T-helper 2 cell (primary cell): ENCODE results near the gene LRRC10B.

Source experiments
- DNase-seq, 5 experiments: peaks; one replicate each; pipeline versions ENCODE4 v3.0.0 to v3.0.0-alpha.2; 2012 to 2022

Gene LRRC10B

DNA sequence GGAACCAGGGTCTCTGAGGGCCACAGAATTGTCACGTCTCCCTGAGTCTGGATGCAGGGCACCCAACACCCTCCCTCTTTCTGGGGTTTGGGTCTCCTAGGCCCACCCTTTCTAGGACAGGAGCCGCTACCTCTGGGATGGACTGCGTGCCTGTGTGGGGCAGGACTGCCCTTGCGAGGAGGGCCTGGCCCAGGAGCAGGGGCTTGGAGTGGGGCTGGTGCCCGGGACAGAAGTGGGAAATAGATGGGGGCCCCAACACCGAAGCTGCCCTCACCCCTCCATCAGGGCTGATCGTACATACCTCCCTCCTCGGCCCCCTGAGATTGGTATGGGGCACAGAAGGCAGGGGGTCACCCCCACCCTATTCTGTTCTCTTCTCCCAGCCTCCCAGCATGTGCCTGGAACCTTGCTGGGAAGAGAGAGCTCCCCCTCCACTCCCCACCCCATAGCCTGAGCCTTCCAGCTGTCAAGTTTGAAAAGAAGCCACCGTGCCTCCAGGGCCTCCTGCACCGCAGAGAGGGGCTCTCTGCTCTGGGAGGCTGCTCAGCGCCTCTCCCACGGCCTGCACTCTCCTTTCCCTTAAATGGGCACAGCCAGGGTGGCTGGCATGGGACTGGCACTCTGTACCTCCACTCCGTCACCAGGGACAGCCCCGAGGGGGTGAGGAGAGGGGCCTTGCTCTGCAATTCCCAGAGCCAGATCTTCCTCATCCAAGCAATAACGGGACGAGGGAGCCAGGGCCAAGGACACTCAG lies 1.8 kb downstream of the LRRC10B start:
- no peak for DNase-seq

DNA sequence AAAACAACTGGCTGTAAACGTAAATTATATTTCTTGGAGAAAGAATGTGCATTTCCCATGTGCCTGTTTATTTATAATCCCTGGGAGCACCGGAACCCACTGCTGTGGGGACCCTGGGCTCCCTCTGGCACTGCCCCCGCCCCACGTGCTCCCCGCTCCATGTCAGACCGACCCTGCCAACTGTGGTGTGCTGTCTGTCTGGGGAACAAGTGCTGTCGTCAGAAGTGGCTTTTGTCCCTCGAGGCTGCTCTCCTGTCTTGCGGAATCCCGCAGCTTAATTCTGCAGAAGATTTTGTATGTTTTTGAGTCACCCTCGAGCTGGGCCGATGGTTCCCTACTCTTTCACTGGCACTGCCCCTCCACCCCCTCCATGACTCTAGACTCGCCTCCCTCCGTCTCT lies 2.4 kb downstream of the LRRC10B start:
- DNase-seq, result no peak

DNA sequence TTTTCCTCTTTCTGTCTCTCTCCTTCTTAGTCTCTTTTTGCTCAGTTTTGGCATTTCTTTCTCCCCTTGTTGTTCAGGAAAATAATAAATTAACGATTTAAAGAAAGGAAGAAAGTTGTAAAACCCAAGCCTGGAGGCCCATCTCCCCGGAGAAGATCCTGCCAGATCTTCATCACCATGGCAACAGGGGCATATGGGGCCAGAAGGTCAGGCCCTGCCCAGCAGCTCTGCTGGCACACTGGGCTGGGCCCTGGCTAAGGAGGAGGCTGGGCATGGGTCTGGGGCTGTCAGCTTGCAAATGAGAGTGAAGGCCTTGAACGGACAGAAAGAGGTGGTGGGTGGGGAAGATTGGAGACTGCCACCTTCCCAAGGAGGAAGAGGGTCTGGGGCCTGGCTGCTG lies 2.8 kb downstream of the LRRC10B start:
- no peak for DNase-seq

DNA sequence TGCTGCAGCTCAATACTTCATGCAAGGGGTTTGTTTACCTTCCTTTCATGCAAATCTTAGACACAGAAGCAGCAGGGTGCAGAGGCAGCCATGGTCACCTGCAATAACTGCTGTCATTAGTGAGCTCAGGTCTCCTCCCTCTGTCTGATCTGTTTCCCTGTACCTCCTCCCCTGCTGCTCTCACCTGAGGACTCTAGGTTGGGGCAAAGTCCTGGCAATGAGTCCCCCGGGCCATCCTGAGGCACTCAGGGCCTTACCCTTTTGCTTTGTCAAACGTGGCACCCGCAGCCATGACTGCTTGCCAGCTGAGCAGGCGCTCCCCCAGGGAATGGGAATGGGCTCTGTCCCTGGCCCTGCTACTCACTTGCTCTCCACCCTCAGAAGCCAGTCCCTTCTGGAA lies 3.9 kb downstream of the LRRC10B start:
- DNase-seq, result no peak

DNA sequence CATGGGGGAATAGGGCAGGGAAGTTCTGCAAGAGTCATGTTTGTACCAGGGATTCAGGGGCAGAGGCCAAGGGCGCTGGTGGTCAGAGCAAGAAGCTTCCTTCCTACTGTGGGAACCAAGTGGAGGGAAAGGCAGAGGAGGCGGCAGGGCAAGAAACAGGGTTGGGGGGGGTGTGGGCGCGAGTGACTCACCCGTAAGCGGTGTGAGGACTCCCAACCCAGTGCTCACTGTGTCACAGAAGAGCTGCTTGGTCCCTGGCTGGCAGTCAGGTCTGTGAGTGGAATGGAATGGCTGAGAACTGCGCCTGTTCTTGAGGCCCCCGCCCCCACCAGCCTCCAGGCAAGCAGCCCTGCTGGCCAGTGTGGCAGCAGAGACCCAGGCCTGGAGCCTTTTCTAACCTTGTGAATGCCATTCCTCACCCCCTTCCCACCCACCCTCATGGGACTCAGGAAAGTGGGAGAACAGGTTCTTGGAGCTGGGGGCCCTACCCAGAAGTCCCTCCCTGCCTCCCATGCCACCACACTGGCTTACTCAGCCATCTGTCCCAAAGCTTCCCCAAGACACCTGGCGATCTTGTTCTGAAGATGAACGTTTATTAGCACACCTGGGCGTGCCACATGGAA lies 4.7 kb downstream of the LRRC10B start:
- DNase-seq, result no peak

DNA sequence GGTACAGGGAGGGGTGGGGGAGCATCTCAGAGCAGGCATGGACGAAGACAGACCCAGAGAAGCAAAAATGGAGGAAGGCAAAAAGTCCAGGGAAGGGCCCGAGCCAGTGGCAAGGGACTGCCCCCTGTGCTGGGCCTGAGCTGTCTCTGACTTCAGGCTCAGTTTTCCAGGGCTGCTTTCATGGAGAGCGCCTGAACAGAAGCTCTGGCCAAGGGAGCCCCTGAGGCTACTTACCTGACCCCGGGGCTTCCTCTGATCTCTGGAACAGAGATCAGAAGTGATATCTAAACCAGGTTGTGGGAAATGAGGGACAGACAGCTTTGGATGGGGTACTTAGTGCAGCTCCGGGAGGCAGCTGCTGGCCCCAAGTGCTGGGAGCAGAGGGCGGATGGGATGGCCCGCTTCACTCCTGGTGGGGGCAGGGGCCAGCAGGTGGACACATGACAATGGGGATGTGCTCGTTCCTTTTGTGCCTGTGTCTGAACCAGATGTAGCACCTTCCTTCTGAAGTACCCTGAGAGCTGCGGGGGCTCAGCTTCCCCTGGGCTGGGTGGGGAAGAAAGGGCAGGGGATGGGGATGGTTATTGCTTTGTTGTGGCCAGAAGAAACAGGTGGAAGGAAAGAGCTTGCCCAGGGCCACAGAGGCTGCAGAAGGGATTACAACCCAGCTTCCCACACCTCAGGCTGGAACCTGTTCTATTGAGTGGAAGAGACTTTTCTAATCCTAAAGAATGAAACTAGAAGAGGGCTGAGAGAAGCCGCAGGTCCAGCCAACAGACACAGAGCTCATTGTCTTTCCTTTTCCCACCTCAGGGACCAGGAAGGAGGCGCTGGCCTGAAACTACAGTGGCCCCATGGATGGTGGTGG lies 5.7 kb downstream of the LRRC10B start:
- DNase-seq, result no peak

DNA sequence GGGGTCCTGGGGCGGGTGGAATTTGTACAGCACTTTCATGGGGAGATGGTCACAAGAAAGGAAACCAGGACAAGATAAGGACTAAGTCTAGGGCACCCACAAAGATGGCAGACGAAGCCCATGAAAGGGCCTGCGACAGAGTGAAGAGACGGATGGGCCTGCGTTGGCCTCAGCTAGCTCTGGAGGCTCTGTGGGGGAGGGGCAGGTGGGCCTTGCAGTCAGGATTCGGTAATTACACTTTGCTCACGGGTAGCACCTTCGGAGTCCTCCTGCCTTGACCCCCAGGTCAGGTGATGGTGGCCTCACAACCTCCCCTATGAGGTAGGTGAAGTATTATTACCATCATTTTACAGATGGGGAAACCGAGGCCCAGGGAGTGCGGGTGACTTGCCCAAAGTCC lies 7.1 kb downstream of the LRRC10B start:
- no peak for DNase-seq

DNA sequence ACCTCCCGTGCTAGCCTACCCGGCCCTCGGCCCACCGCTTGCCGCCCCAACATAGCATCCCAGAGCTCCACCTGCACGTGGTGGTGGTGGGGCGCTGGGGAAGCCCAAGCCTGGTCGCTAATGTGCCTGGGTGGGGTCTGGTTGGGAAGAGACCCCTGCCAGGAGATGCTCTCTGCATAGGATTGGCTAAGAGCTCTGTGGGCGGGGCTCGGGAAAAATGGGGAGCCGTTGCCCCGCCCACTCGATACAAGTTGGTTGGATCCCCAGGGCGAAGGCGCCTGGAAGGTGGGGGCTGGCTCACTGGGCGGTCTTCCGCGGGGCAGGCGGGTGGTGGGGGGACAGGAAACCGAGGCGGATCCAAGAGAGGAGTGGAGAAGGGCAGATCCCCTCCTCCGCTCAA lies 7.6 kb downstream of the LRRC10B start:
- DNase-seq, result no peak

DNA sequence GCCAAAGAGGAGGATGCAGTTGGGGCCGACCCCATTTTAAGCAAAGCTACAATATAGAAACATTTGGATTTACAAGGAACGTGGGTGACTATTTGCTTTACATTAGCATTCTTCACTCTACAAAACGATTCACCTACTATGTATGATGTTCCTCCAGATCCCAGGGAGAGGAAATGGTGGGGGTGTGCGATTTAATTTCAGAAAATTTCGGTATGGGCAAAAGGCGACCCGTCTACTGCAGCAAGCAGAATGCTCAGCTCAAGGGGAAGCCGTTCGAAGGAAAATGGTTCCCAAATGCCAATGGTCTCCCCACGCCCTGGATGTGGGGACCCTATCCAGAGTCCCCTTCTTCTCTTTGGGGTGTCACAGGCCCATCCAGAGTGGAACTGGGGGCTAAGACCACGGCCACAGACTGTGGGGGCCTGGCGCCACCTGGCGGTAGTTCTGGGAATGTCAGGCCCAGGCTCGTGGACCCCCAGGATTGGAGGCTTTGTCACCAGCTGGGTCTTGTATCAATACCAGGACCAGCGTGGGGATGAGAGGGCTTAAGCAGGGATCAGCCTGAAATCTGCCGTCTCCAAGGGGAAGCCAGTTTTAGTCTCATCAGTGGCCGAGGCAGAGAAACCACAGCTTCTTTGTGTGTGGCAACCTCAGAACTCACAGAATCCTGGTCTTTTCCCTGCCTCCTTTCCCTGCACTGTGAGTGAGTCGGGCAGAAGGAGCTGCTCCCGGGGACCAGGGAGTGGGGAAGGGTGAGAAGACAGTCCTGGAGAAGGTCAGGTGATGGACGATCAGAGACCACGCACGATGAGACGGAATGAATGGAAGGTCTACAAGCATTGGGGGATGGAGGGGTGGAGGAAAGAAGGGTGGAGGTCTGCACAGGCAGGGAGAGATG lies 8.4 kb downstream of the LRRC10B start:
- peak; percentile 23 to 42 (median 33) for DNase-seq

DNA sequence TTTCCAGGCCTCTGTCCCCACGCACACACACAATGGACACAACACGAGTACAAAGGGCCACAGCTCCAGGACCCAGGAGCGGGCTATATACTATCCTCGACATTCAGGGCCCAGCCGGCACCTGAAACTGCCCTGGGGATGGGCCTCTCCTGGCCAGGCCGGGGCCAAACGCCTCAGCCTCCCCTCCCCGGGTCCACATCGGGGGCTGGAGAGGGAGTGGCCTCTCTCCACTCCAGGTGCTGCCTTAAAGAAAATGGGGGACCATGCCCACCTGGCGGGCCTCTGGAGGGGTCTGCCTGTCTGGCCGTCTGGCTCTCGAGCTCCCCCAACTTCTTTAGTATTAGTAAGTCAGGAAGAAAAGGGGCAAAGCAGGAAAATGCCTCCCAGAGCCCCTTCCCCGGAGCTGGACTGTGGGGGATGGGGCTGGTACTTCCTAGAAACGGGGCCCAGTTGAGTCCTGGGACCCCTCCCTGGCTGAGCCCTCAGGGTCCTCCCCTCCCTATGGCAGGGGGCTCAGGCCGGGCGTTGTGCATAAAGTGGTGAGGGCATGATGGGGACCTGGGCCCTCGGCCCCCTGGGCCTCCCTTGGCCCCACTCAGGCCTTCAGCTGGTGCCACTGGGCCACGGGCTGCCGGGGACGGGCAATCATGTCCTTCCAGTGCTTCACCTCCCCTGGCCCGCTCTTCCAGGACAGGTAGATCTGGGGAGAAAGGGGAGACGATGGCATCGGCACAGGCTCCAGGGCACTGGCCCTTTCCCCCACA lies 9.7 kb downstream of the LRRC10B start:
- no peak for DNase-seq

DNA sequence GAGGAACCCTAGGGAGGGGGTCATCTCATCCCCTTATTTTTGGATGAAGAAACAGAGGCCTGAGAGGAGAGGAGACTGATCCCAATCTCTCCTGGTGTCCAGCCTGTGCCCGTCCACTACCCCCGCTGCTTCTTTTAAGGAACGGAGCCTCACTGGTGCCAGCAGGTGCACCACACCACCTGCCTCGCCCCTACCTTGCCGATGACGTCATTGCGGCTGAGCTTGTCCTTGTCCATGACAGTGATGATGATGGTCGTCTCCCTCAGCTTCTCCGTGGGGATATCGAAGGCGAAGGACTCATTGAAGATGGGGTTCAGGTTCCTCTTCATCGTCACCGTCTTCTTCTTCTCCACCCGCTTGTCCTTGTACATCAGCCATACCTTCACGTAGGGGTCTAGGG lies 14.3 kb downstream of the LRRC10B start:
- no peak for DNase-seq

DNA sequence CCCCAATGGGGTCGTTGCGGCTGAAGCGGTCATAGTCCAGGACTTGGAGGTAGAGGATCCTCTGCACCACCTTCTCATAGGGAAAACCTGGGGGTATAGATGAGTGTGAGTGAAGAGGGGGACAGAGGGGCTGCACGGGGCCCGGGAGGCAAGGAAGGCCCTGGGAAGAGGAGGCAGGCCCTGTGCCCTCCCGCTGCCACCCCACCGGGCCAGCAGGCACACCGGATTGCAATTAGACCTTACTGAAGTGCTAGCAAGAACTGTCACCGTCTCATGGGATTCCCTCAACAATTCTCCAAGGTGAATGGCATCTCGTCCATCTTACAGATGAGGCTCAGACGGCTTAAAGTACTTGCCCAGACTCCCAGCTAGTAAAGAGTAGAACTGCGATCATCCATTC lies 15.9 kb downstream of the LRRC10B start:
- DNase-seq, result no peak

DNA sequence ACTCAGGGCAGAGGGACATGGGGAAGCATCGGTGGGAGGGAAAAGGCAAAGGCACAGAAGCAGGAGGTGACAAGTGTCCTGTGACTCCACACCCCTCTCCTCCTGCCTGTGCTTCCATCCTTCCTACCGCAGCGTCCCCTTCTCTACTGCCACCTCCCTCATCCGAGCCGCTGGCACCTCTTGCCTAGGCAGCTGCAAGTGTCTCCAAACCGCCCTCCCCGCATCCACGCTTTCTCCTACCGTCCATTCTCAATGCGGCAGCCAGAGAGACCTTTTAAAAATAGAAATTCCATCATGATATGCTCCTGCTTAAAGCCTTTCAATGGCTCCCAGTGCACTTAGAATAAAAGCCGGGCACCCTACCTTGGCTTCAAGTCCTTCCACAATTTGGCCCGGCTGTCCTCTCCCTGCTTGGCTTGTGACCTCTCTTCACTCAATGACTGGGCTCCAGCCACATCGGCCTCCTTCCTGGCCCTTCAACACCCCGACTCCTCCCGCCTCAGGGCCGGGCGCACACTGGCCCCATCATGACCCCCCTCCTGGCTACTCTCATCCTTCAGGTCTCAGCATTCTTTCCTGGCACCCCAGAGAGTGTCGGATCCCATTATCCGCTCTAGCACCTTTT lies 16.5 kb downstream of the LRRC10B start:
- DNase-seq, result no peak

DNA sequence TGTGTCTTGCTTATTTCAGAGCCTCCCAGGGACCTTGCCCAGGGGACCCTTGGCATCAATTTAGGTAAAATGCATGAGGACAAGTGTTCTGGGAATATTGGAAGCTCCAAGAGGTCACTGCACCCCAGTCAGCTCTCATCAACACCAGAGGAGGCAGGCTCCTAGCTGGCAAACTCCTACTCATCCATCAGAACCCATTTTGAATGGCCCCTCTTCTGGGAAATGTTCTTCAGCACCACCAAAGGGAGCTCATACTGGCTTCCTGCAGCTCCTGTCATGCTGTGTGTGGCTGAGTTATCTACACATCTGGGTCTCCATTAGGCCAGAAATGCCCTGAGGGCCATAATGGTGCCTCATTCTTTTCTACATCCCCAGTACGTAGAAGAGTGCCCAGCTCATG lies 17.7 kb downstream of the LRRC10B start:
- DNase-seq, result no peak

DNA sequence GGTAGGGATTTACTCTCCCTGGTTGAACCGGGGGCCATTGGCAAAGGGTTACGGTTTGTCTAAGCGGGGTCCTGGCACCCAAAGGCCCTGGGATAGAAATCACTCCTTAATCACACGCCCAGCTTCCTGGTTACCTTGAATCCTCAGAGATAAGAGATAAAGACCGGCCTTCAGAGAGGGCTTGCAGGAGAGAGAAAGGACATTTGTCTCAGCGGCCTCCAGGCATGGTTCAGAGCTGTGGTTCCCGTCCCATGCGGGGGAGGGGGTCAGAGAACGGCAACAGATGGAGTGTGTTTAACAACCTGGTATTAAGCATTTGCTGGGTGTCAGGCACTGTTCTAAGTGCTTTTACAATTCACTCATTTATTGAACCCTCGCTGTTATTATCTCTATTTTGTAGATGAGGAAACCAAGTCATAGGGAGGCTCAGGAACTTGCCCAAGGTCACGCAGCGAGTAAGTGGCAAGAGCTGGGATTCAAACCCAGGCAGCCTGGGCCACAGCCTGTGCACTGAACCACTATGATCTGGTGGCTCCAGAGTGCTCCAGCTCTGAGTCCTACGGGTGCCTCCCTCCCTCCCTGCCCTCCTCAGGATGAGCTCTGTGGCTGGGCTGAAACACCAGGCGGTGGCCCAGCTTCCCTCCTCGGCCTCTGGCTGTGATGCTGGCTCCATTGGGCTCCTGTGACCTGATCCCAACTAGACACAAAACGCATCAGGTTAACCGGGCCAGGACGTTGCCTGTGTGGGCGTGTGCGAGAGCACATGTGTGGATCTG lies 18.6 kb downstream of the LRRC10B start:
- no peak for DNase-seq

DNA sequence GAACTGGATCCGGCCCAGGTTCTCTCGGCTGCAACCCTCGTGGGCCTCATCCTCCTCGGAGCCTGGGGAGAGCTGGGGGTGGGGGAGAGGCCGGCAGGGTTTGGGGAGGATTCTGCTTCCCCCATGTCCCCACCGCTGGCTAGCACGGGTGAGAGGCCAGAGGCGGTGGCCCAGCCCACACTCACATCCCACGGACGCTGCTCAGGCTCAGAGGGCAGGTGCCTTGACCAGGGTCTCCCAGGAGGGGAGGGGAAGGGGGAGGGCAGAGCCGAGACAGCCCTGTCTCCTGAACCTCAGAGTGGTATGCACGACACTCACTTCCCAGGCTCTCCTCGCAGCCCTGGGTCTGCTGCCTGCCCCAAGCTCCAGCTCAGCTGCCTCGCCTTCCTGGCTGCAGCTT lies 19.6 kb downstream of the LRRC10B start:
- DNase-seq, result no peak

DNA sequence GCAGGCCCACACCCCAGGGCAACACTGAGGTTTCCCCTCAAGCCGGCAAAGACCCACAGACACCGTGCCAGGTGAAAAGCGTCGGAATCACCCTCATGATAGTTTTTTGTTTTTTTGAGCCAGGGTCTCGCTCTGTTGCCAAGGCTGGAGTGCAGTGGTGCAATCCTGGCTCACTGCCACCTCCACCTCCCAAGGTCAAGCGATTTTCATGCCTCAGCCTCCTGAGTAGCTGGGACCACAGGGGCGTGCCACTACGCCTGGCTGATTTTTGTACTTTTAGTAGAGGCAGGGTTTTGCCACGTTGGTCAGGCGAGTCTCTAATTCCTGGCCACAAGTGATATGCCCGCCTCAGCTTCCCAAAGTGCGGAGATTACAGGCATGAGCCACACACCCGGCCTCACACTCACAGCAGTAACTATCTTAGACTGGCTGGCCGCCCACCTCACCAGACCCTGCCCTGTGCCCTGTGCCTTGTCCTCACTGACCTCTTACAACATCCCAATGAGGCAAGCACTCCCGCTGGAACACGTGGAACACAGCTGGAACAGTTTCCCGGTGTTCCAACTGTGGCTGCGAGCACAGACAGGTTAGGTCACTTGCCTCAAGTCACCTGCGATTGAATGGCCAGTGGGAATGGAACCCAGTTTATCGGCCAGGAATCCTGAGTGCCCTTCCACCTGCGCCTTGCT lies 21.1 kb downstream of the LRRC10B start:
- no peak for DNase-seq

DNA sequence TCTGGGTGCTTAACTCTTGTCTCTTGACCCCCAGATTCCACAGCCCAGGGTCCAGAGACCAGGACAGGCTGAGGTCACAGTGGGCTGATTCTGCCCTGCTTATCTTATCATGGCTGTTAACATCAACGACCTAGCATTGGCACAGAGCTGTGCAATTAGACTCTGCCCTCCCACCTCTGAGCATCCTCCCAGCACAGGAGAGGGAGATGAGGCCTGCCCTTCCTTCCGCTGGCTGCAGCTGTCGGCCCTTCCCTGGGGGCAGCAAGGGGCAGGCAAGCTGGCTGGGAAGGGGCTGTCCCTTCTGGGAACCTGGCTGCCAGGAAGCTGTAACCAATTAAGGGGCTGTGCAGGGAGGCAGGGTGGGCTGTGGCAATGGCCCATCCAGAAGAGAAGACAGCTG lies 22.5 kb downstream of the LRRC10B start:
- DNase-seq, result no peak

DNA sequence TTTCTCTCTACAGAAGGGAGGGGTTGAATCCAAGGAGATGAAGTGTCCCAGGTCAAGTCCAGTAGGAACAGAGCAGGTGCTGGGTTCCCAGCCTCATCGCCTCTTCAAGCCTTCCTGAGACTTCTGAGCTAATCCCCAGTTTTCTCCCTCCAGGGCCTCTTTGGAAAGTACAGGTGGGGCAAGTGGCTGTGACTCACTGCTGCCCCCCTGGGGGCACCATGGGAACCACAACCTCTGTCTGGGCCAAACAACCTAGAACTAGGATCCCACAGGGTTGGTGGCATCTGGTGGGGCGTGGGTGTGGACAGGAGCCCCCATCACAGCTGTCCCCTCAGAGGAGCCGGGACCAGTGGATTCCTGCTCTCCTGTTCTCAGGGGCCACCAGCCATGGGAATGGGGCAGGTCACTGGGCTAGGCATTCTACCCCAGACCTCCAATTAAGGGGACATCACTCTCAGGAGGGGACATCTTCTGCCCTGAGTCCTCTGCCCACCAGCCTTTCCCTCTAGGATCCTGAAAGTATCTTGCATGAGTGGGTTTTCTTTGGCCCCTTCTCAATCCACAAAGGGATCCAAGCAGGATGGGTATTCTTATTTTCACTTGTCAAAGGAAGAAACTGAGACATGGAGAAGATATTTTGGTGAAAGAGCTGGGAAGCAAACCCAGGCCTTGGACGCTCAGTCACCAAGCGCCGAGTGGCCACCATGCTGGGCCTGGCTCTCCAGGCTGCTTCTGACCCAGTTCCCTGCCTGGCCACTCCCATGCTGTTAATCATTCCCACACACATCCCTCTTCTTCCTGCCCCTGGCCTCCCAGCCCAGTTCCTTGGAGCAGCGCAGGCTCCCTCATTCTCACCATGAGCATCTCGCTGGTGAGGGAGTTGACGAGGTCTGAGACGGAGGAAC lies 23.8 kb downstream of the LRRC10B start:
- DNase-seq, result peak in 2 of 5 experiments; percentile 22 to 28
